Measurements from ENCODE around the gene UFL1.

DNA sequence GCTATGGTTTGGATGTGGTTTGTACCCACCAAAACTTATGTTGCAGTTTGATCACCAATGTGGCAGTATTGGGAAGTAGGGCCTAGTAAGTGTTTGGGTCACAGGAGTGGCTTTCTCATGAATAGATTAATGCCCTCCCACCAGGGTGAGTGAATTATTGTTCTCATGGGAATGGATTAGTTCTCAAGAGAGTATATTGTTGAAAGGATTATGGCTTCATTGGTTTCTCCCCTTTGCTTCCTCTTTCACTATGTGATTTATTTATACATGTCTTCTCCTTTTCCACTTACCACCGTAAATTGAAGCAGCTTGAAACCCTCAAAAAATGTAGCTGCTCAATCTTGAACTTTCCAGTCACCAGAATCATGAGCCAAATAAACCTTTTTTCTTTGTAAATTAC is 10.8 kb downstream of the UFL1 start:
- TF ChIP-seq BHLHE40 (IDR thresholded peaks at IDR 0.05; ENCODE audit: borderline replicate concordance): no peak
- no peak for TF ChIP-seq TARDBP (IDR thresholded peaks at IDR 0.05)
- no peak for TF ChIP-seq FOXM1 (IDR thresholded peaks at IDR 0.05; ENCODE audit: borderline replicate concordance)
- TF ChIP-seq ZNF384 (IDR thresholded peaks at IDR 0.05): no peak
- TF ChIP-seq FOXA1 (IDR thresholded peaks at IDR 0.05): no peak
- TF ChIP-seq NFRKB (IDR thresholded peaks at IDR 0.05): no peak
- no peak for TF ChIP-seq SP1 (IDR thresholded peaks at IDR 0.05)
- TF ChIP-seq ELF4 (IDR thresholded peaks at IDR 0.05): no peak
- no peak for TF ChIP-seq SUZ12 (IDR thresholded peaks at IDR 0.05)
- TF ChIP-seq CTBP1 (IDR thresholded peaks at IDR 0.05; ENCODE audit: borderline replicate concordance): no peak
- TF ChIP-seq ARNT (IDR thresholded peaks at IDR 0.05): no peak
